GM23248 (cell line): ENCODE results near the gene NEK10.

ENCODE experiments used
- EZH2 ChIP-seq: fragments of 200-600 bp; sonication (generic); IDR thresholded peaks from 2 replicates; pipeline ENCODE4 v1.6.1; 2018; ENCODE audit warnings: antibody characterized with exemption, mild to moderate bottlenecking; ENCODE audit not compliant: insufficient read depth, poor library complexity, severe bottlenecking
- EZH2phosphoT487 ChIP-seq: fragments of 200-600 bp; sonication (generic); IDR thresholded peaks from 2 replicates; pipeline ENCODE4 v1.6.1; 2018; ENCODE audit warnings: antibody characterized with exemption, moderate library complexity, mild to moderate bottlenecking, low read depth; ENCODE audit not compliant: insufficient read depth

GRCh38 chr3:27089068-27089467 lies 280.1 kb downstream of the NEK10 start:
- TF ChIP-seq EZH2phosphoT487 (no peak), EZH2 (no peak)
